ENCODE measurements around the gene DLGAP1.
"Not testable (repeated sequence)": the region's sequence is repeated elsewhere in the genome, so short reads cannot be mapped to it uniquely, and the experiment has no call there.

DLGAP1 gene

DNA sequence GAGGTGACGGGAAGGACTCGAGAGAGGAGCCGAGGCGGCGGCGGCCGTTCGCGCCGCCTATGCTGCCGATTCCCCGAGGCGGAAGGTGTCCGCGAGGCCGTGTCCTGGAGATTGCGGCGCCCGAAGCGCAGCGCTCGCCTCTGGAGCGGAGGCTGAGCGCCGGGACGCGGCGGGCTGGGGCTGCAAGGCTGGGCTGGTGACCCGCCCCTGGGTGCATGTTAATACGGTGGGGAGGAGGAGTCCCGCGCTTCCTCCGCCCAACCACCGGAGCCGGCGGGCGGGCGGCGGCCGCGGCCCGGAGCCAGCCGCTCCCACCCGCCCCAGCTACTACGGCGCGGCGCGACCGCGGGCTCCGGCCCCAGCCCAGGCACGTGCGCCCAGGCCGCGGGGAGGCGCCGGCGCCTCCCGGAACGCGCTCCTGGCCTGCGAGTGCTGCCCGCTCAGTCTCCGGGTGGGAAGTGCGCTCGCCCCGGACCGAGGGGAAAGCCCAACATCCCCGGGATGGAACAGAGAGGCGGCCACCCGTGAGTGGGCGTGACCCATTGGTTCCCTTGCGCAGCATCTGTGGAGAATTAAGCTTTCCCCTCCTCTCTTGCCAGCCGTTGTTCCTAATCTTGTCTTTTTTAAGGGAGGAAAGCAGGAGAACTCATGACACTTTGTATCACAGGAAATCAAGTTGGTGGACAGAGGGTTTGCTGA lies at the start of gene DLGAP1:
Gene DLGAP1, minus strand, starts transcription at position 195 of the 699 bp plus-strand sequence.
- DNase-seq (ENCODE audit: low read depth) = no peak

- not testable (repeated sequence) for DNase-seq (ENCODE audit: low read depth)
Observed at GRCh38 chr18:4494703-4495284, 39.7 kb upstream of the DLGAP1 start.

- DNase-seq (ENCODE audit: low read depth) = no peak
Observed at GRCh38 chr18:4468511-4468910, 13.4 kb upstream of the DLGAP1 start.

- no peak for DNase-seq (ENCODE audit: low read depth)
Observed at GRCh38 chr18:4454537-4455112, 482 bp downstream of the DLGAP1 start.

GRCh38 chr18:4453874-4454536 lies 1.1 kb downstream of the DLGAP1 start:
- no peak for DNase-seq (ENCODE audit: low read depth)

DNA sequence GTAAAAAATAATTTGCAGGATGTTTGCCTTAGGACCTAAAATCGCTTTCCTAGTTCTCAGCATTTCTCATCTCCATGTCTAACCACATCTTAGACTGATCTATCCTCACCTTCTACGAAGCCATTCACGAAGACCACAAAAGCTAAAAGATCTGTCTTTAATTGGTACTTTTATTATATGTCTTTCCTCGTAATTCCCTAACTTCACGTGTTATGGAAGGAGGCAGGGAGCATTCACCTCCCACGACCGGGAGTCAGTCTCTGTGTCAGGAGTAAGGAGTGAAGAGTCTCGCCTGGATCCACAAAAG lies 1.6 kb downstream of the DLGAP1 start:
- no peak for DNase-seq (ENCODE audit: low read depth)

DNA sequence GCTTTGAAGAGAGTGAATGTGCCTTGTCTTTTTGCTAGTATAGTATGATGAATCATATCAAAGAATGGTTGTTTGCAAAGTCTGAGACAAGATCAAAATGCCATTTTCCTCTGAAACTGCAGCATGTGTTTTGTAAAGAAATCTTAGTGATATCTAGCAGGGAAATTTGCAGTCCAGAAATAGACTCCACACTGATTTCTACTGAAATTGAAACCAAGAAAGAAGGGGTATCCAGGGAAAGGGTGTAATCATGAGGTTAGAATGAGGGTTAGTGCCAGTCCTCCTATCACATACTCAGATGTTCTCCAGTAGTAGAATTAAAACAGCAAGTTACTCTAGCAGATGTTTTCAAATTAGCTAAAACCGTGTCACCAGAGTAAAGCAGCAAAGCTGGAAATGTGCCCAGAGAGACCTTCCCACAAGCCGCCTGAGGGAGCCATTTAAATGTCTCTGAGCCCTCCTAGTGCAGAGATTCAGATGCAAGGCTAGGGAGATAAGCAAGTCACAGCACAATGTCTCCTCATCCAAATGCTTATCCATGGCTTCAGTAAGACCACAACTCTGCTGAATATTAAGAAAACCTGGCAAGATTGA lies 4.9 kb downstream of the DLGAP1 start:
- no peak for DNase-seq (ENCODE audit: low read depth)

DNA sequence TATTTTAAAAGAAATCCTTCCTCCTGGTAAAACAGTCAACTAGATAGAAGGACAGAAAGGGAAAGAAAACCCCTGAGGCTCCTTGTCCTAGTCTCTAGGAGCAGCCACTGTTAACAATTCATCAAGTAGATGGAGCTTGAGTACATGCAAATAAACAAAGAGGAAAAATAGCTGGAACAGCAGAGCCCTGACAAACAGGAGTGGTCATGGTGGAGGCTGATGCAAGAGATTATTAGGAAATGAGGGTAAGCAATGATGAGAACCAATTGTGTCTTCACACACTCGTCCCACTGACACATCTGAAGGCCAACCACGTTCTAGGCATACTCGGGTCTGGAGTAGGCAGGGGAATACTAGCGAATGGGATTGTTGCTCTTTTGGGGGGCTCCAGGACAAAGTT lies 9.2 kb downstream of the DLGAP1 start:
- DNase-seq (ENCODE audit: low read depth) = no peak

DNA sequence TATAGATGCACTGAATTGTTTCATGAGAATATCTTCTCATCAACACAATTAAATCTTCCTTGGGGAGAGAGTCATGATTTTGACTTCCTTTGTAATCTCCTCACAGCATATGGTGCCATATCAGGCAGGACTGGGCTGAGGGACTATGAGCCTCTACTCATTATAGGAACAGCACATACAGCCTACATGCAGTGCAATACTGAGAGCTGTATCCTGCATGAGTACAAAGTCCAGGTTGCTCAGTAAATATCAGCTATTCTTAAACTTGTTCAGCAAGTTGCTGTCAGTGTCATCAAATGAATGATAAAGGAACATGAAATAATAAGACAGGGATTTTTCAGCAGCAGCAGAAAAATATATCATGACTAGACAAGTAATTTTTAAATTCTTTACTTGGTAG lies 10.8 kb downstream of the DLGAP1 start:
- no peak for DNase-seq (ENCODE audit: low read depth)

DNA sequence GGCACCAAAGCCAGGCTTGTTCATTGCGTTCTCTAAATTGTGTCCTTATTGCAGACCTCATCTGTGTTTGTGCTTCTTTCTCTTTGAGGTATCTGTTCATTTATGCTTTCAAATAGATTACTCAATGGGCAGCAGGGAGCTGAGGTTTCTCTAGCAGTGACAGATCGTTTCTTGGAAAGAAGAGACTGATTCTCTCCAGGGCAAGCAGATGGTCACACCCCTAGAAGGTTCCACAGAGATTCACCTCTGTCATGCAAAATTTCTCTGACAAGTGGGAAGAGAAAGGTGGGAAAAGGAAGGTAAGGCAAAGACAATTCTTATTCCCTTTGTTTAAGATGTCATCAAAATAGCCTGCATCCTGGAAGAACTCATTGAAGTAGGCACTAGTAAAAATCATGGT lies 14.0 kb downstream of the DLGAP1 start:
- no peak for DNase-seq (ENCODE audit: low read depth)

GRCh38 chr18:4438938-4439337 lies 16.2 kb downstream of the DLGAP1 start:
- DNase-seq (ENCODE audit: low read depth) = no peak

GRCh38 chr18:4433717-4434116 lies 21.4 kb downstream of the DLGAP1 start:
- DNase-seq (ENCODE audit: low read depth) = no peak

- no peak for DNase-seq (ENCODE audit: low read depth)
Observed at GRCh38 chr18:4430836-4431235, 24.3 kb downstream of the DLGAP1 start.

DNA sequence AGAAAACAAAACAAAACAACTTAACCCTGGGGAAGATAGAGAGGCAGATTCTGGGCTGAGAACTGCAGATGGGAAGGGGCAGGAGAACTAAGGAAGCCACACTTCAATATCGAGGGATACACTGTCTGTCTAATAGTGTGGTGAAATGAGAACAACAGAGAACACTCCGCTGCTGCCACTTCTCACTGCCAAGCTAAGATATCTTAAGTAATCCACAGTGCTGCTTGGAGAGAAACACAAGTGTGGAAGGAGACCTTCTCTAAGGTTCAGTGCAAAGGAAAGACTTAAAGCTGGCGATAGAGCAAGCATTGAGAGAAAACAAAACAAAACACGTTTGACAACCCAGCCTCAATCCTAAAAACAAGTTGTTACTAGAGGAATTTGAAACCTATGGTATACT lies 37.4 kb downstream of the DLGAP1 start:
- no peak for DNase-seq (ENCODE audit: low read depth)

DNA sequence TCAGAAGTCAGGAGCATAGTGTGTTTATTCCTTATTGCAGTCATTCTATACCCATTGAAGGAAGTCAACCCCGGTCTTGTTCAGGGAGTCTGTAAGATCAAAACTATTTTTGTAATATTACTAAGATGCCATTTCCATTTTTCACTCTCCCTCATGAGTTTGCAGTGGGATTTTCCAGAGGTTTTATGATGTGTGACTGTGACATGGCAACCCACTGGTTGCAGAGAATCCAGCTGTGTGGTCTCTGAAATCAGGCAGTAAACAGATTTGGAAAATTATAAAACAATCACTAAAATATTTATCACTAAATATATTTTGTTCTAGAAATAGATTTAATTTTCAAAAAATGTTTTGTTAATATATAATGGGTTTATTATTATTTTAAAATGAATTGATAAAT lies 38.1 kb downstream of the DLGAP1 start:
- no peak for DNase-seq (ENCODE audit: low read depth)

DNA sequence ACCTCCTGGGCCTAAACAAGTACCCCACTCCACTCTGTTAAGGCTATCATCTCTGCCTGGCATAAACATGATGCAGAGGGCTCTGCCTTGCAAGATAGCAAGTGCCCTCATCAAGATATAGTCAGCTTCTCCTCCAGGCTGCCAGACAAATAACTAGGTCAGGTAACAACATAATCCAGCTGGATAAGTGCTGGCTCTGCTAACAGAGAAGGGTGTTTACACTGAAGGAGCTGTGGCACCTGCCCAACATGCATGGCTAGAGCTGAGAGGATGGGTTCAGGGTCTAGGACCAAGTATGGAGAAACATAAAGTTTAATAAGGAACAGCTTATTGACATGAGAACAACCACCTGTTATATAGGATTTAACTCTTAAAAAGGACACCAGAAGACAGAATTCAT lies 42.8 kb downstream of the DLGAP1 start:
- no peak for DNase-seq (ENCODE audit: low read depth)

- DNase-seq (ENCODE audit: low read depth) = no peak
Observed at GRCh38 chr18:4406856-4407255, 48.3 kb downstream of the DLGAP1 start.

DNA sequence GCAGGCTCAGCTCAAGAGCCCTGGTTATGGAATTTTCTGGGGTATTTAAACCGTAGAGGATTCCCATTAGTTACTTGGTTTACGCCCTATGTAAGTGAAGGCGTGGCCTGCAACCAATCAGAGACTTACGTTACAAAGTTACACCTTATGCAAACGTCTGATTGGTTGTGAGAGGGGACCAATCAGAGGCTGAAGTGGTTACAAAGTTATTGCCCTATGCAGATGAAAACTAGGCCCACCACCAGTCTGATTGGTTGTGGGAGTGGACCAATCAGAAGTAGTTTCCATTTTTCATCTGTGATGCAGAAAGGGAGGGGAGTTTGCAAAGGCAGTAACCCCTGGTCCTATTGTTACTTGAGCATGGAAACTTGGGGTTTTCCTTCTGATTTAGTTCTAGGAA lies 49.1 kb downstream of the DLGAP1 start:
- DNase-seq (ENCODE audit: low read depth) = no peak

DNA sequence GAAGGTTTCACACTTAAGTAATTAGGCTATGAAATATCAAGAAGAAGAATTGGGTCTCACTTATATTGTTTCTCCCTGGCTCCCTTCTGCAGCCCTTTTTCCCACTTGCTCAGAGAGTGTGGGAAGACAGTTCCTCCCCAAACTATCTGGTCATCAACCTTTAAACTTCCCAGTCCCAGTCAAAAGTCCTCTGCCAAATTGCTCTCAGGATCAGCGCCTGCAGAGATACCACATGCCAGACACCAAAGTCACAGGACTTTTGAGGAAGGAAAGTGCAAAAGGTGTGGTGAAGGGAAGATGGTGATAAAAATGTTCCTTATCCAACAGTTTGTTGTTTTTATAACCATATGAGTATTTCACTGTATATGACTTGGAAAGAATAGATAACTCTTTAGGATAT lies 51.3 kb downstream of the DLGAP1 start:
- no peak for DNase-seq (ENCODE audit: low read depth)

DNA sequence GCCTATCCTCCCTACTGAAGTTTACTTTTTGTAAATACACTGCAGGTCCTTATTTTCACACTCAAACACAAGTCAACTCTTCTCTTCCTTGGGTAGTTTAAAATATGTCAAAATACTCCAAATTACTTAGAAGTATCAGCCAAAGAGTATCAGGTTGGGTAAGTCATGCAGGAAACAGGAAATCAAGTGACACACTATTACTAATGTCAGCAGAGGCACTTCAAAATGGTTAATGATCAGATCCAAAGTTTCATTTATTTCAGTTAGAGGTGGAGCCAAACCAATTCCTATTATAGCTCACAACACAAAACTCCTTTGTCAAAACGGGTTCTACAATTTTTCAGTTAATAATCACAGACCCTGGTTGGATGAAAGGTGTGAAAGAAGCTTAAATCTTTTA lies 54.2 kb downstream of the DLGAP1 start:
- DNase-seq (ENCODE audit: low read depth) = no peak

DNA sequence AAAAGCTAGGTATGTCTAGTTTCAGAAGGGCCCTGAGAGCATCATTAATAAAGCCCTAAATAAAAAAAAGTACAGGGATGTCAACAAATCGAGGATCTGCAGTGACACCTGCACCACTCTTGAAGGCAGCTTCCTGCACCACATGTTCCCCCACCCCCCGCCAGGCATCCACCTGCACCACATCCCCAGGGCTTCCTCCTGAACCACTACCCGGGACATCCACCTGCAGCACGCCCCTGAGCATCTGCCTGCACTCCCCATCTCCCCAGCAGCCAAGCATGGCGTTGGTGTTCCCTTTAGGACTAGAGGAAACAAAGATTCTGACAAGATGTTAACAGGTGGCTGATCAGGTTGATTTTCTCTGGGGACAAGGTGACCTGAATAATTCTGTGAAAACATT lies 55.2 kb downstream of the DLGAP1 start:
- no peak for DNase-seq (ENCODE audit: low read depth)

DNA sequence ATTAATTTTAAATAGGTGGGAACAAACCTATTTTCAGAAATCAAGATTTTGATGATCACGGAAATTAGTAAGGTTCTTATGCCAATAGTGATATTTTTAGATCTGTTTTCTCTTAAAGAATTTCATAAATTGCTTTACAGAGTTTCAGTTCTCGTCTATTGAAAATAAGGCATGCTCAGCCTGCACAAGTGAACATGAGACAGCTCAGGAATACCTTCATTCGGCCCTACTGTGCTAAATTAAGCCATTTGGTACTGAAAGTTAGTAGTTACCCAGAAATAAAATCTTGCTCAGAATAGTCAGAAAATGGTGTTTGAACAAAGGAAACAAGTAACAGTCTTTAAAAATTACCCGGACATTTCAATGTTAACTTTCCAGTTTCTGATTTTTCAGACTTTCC lies 60.4 kb downstream of the DLGAP1 start:
- DNase-seq (ENCODE audit: low read depth) = no peak

DNA sequence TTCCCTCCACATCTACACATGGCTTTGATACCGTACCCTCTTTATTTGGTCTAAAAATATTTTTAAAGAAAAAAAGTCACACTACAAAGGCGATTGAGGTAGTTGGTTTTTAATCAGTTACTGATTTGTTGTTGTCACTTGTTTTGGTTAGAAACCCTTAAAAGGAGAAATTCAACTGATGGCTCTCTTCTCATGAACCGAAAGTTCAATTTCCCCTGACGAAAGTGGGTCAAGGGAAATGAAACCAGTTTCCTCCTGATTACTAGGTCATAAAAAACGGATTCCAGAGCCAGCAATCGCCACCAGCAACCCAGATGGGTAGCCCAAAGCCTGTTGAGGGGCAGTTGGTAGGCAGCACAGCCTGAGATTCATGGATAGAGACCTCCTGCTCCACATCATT lies 63.2 kb downstream of the DLGAP1 start:
- no peak for DNase-seq (ENCODE audit: low read depth)
